Thymus (tissue), 11 donors: ENCODE measurements around the gene DNMT1. TPM values are rescaled to one million over a fixed set of nuclear protein-coding genes. Genes with fewer than 3 reads are reported as not detected.

Experiments
- DNase-seq, 9 donors: peaks; one replicate each; pipeline ENCODE4 v3.0.0-alpha.2; 2013; ENCODE audit warnings: low spot score in 9 of 9, low read depth in 6 of 9, missing footprints in 1 of 9
- H3K27ac ChIP-seq, 2 donors: one replicate each; pipeline ENCODE4 v1.5.1; 2013; ENCODE audit warnings: control low read depth in 1 of 2, low read depth in 1 of 2, low read length in 1 of 2, mild to moderate bottlenecking in 1 of 2, moderate library complexity in 1 of 2
- H3K27me3 ChIP-seq, 2 donors: one replicate each; pipeline ENCODE4 v1.5.1; 2013; ENCODE audit warnings: low read length in 1 of 2; ENCODE audit not compliant: control insufficient read depth in 2 of 2, insufficient read depth in 1 of 2
- H3K36me3 ChIP-seq, 2 donors: one replicate each; pipeline ENCODE4 v1.5.1; 2013; ENCODE audit warnings: low read length in 1 of 2, mild to moderate bottlenecking in 1 of 2, moderate library complexity in 1 of 2; ENCODE audit not compliant: control insufficient read depth in 2 of 2, insufficient read depth in 2 of 2
- H3K4me1 ChIP-seq, 2 donors: one replicate each; pipeline ENCODE4 v1.5.1; 2013; ENCODE audit warnings: low read length in 2 of 2; ENCODE audit not compliant: control insufficient read depth in 2 of 2, insufficient read depth in 2 of 2
- H3K4me3 ChIP-seq, 2 donors: one replicate each; pipeline ENCODE4 v1.5.1; 2013; ENCODE audit warnings: low read length in 2 of 2, control low read depth in 1 of 2, mild to moderate bottlenecking in 1 of 2
- H3K9me3 ChIP-seq, 2 donors: one replicate each; pipeline ENCODE4 v1.5.1; 2013; ENCODE audit warnings: low read length in 1 of 2, mild to moderate bottlenecking in 1 of 2; ENCODE audit not compliant: control insufficient read depth in 2 of 2, insufficient read depth in 1 of 2
- WGBS: extraction: QIAGEN DNeasy Blood & Tissue Kit; methylation state at CpG from one replicate; pipeline ENCODE4 v1.1.7; 2013; 5-methylcytosine and 5-hydroxymethylcytosine counted together
- polyA plus RNA-seq: library from polyadenylated mRNA; stranded (reverse); fragments of 200-250 nt; gene quantifications from one replicate; pipeline ENCODE4 v1.2.3, GENCODE V29; 2013
- total RNA-seq: library from RNA; stranded (reverse); fragments of 120-200 nt; gene quantifications from one replicate; pipeline ENCODE4 v1.2.4, GENCODE V29; 2013
- donor health status: healthy.

The DNMT1 gene
- total and polyA plus RNA-seq, 2 donors: 46.0 to 65.0 TPM

- no peak overlapping the region for H3K27ac ChIP-seq
Measured at GRCh38 chr19:10116866-10117616, 77.7 kb downstream of the DNMT1 start.

GRCh38 chr19:10116085-10116865, 78.5 kb downstream of the DNMT1 start:
- no peaks in the 10 kb centered on the region for H3K27me3 ChIP-seq
- H3K36me3 ChIP-seq: peaks cover 51 to 60% of the 10 kb centered on the region in 2 donors
- no peaks in the 10 kb centered on the region for H3K9me3 ChIP-seq
- WGBS: 94% methylated on average over 35 of the region's 35 CpGs
- DNase-seq: no peak
- peaks cover 14% of the 10 kb centered on the region in 2 donors for H3K4me1 ChIP-seq
- no peak overlapping the region for H3K4me3 ChIP-seq
- no peak overlapping the region for H3K27ac ChIP-seq

More at GRCh38 chr19:10116866-10117616, 77.7 kb downstream of the DNMT1 start:
- no peaks in the 10 kb centered on the region for H3K27me3 ChIP-seq
- H3K9me3 ChIP-seq: no peaks in the 10 kb centered on the region
- H3K4me1 ChIP-seq: peaks cover 14% of the 10 kb centered on the region in 2 donors
- H3K4me3 ChIP-seq: no peak overlapping the region
- no peak for DNase-seq
- H3K36me3 ChIP-seq: peaks cover 48 to 55% of the 10 kb centered on the region in 2 donors
- WGBS: 96% methylated on average over 21 of the region's 21 CpGs

DNA sequence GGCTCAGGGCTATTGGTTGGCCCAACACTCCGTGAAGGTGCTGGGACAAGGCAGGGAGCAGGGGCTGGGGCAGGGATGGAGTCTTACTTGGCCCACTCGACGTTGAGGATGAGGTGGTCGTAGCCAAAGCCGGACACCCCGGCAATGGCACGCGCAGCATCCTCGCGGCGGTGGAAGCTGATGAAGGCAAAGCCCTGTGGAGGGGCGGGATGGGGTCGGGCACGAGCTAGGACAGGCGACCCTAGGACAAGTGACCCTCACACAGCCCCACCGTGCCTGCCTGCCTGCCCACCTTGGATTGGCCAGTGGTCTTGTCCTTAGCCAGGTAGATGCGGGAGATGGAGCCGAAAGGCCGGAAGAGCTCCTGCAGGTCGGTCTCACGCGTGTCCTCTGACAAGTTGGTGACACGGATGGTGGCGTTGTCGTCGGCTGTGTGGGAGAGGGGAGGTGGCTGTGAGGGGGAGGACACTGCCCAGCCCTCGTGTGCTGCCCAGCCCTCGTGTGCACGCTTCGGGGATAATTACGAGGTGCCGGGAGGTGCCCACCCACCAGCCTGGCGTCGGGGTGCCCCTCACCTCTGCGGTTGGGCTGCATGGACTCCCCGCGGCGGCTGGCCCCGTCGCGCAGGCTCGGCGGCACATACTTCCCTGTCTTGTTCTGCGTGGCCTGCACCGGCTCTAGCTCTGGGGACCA, 79.2 kb downstream of the DNMT1 start:
- peaks cover 14 to 16% of the 10 kb centered on the region in 2 donors for H3K4me1 ChIP-seq
- no peak overlapping the region for H3K27ac ChIP-seq
- 97% methylated on average over 45 of the region's 45 CpGs for WGBS

GRCh38 chr19:10114651-10115391, 79.9 kb downstream of the DNMT1 start:
- Histone ChIP-seq H3K4me3 (no peak overlapping the region), H3K27me3 (no peaks in the 10 kb centered on the region), H3K4me1 (peaks cover 14% of the 10 kb centered on the region in 2 donors), H3K36me3 (peaks cover 65 to 74% of the 10 kb centered on the region in 2 donors), H3K27ac (no peak overlapping the region), H3K9me3 (no peaks in the 10 kb centered on the region)
- no peak for DNase-seq
- 95% methylated on average over 26 of the region's 26 CpGs for WGBS

More for the DNA sequence above, 79.2 kb downstream of the DNMT1 start:
- no peak for DNase-seq
- no peaks in the 10 kb centered on the region for H3K27me3 ChIP-seq
- no peaks in the 10 kb centered on the region for H3K9me3 ChIP-seq
- H3K36me3 ChIP-seq: peaks cover 58 to 67% of the 10 kb centered on the region in 2 donors
- H3K4me3 ChIP-seq: no peak overlapping the region

GRCh38 chr19:10113964-10114650, 80.6 kb downstream of the DNMT1 start:
- H3K4me3 ChIP-seq: no peak overlapping the region
- H3K9me3 ChIP-seq: no peaks in the 10 kb centered on the region
- peaks cover 12% of the 10 kb centered on the region in 2 donors for H3K4me1 ChIP-seq
- no peak overlapping the region for H3K27ac ChIP-seq
- peaks cover 70 to 82% of the 10 kb centered on the region in 2 donors for H3K36me3 ChIP-seq
- 96% methylated on average over 43 of the region's 43 CpGs for WGBS
- DNase-seq: no peak
- H3K27me3 ChIP-seq: no peaks in the 10 kb centered on the region

DNA sequence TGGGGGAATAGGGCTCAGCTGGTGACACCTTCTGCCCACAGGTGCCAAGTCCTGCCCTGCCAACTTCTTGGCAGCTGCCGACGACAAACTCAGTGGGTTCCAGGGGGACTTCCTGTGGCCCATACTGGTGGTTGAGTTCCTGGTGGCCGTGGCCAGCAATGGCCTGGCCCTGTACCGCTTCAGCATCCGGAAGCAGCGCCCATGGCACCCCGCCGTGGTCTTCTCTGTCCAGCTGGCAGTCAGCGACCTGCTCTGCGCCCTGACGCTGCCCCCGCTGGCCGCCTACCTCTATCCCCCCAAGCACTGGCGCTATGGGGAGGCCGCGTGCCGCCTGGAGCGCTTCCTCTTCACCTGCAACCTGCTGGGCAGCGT, 81.2 kb downstream of the DNMT1 start:
- peaks cover 69 to 84% of the 10 kb centered on the region in 2 donors for H3K36me3 ChIP-seq
- H3K9me3 ChIP-seq: no peaks in the 10 kb centered on the region
- WGBS: 85% methylated on average over 19 of the region's 19 CpGs
- no peaks in the 10 kb centered on the region for H3K27me3 ChIP-seq
- DNase-seq: no peak
- no peak overlapping the region for H3K4me3 ChIP-seq
- H3K4me1 ChIP-seq: peaks cover 6 to 7% of the 10 kb centered on the region in 2 donors
- no peak overlapping the region for H3K27ac ChIP-seq

- Histone ChIP-seq H3K4me1 (peaks cover 5 to 6% of the 10 kb centered on the region in 2 donors), H3K27me3 (no peaks in the 10 kb centered on the region), H3K27ac (peak overlapping the region; percentile 7 to 38), H3K4me3 (no peak overlapping the region), H3K9me3 (no peaks in the 10 kb centered on the region), H3K36me3 (peaks cover 73 to 87% of the 10 kb centered on the region in 2 donors)
- DNase-seq: peak in 2 of 9 donors; percentile 53 to 57
- 36% methylated on average over 25 of the region's 25 CpGs for WGBS
Measured at GRCh38 chr19:10112895-10113591, 81.7 kb downstream of the DNMT1 start.
